Stimulated activated CD4-positive, alpha-beta T cell treated with anti-CD3 and anti-CD28 coated beads, TNF-alpha, amount 100 ng/mL, for 1 hour (primary cell): ENCODE measurements around the gene F10.
"Not testable (repeated sequence)": the region's sequence is repeated elsewhere in the genome, so short reads cannot be mapped to it uniquely, and the experiment has no call there.

Experiments
- DNase-seq, 3 donors: peaks; one replicate each; pipeline ENCODE4 v3.0.0-alpha.2; 2020; ENCODE audit warnings: low read depth in 3 of 3, low spot score in 1 of 3

F10 gene

DNA sequence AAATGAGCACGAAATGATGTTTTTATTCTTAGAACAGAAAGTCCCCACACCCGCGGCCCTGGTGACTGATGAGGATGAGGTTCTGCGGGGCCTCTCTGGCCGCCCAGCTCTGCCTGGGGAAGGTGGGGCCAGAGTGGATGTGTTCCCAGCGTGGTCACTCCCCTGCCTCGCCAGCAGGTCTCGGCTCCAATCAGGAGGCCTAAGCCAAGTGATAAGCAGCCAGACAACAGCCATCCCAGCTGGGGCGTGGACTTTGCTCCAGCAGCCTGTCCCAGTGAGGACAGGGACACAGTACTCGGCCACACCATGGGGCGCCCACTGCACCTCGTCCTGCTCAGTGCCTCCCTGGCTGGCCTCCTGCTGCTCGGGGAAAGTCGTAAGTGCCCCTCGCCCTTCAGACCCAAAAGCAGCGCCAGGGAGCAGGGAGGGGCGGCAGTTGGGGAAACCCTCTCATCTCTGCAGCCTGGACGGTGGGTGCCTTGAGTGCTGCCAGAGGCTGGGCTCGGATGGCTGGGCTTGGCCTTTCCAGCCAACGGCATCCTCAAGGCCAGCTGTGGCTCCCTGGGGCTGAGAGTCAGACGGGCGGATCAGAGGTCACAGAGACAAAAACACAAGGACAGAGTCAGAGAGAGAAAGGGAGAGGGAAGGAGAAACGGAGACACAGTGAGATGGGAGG, at the start of gene F10:
Gene F10, plus strand, starts transcription at position 250 of the 676 bp plus-strand sequence. Its CDS starts 57 bp downstream, at position 307.
- no peak for DNase-seq

DNA sequence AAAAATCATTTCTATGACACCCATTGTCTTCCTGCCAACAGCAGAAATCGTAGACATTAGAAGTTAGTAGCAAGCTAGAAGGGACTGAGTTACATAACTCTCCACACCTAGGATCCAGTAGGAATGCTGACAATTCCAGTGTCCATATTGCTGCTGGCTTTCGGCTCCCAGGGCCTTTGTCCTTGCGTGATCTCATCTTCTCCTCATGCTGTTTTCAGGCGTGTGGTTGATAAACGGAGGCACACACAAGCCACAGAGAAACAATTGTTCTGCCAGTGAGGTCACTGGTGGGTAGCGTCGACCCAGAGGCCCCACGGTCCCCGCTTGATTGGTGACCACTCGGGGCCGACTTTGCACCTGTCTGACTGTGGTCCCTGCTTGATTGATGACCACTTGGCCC, 48.7 kb upstream of the F10 start:
- DNase-seq = no peak

DNA sequence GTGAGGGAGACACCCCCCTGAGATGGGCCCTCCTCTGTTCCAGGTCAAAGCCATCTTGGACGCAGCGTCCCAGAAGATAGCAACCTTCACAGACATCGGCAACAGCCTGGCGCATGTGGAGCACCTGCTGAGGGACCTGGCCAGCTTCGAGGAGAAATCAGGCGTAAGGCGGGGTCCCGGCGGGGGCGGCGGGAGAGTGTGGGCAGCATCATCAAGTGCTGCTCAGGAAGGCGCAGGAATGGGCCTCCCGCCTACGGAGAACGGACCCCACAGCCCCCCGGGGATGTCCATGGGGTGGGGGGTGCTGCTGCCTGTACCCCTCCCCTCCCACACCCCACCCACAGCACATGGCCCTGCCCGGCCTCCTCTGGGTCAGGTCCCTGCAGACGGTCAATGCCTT, 48.2 kb upstream of the F10 start:
- no peak for DNase-seq

DNA sequence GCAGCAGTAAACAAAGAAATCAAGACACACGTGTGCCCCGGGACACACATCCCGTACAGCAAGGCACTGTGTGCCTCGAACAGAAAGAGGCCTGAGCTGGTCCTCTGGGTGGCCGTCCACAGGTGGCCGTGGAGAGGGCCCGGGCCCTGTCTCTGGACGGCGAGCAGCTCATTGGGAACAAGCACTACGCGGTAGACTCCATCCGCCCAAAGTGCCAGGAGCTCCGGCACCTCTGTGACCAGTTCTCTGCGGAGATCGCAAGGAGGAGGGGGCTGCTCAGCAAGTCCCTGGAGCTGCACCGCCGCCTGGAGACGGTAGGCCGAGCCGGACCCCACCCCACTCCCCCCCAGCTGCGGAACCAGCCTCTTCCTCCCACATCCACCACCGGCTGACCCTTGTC, 47.7 kb upstream of the F10 start:
- DNase-seq = no peak

DNA sequence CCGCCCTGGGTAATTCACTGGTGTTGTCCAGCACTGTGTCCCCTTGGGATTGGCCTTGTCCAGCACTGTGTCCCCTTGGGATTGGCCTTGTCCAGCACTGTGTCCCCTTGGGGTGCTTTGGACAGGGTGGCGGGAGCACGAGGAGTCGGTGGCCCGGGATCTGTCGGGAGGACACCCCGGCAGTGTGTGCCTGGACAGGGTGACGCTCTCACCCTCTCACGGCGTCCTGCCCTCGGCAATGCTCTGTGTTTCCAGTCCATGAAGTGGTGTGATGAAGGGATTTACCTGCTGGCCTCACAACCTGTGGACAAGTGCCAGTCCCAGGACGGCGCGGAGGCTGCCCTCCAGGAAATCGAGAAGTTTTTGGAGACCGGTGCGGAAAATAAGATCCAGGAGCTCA, 46.9 kb upstream of the F10 start:
- no peak for DNase-seq

DNA sequence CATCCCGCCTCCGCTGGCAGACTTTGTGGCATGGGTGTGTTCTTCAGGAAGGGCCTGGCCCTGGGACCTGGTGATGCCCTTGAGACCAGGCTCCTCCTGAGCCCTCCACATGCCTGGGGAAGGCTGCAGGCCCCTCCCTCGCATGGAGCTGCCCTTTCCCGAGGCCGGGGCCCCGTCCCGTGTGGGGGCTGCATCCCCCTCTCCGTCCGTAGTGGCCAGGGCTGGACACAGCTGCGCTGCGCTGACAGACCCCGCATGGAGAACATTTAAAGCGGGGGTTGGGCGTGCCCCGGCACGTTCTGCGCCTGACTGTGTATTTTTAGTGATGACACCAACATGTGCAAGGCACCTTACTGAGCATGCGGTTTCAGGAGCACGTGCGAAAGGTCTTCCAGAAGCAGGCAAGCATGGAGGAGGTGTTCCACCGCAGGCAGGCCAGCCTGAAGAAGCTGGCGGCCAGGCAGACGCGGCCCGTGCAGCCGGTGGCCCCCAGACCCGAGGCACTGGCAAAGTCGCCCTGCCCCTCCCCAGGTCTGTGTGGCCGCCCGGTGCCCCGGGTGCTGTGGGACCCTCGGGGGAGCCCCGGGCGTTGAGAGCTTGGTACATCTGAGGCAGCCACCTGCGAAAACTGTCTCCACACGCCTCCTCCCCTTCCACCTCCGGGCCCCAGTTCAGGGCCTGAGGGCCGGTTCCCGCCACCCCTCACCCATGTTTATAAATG, 45.8 kb upstream of the F10 start:
- DNase-seq = no peak

DNA sequence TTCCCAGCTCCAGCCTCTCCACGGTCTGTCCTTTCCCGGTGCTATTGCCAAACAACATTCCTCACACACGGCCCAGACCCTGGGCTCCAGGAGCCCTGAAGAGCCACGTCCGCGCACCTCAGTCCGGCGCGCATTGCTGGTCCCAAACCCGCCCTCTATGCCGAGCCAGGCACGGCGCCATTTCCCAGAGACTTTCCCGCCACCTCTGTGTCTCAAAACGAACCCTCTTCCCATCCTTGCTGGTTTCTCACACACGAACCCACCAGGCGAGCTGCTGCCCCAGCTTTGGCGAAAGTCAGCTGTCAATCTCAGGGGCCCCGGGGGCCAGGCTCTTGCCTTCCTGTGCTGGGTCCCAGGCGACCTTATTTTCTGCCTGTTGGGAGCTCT, 45.0 kb upstream of the F10 start:
- DNase-seq = no peak

DNA sequence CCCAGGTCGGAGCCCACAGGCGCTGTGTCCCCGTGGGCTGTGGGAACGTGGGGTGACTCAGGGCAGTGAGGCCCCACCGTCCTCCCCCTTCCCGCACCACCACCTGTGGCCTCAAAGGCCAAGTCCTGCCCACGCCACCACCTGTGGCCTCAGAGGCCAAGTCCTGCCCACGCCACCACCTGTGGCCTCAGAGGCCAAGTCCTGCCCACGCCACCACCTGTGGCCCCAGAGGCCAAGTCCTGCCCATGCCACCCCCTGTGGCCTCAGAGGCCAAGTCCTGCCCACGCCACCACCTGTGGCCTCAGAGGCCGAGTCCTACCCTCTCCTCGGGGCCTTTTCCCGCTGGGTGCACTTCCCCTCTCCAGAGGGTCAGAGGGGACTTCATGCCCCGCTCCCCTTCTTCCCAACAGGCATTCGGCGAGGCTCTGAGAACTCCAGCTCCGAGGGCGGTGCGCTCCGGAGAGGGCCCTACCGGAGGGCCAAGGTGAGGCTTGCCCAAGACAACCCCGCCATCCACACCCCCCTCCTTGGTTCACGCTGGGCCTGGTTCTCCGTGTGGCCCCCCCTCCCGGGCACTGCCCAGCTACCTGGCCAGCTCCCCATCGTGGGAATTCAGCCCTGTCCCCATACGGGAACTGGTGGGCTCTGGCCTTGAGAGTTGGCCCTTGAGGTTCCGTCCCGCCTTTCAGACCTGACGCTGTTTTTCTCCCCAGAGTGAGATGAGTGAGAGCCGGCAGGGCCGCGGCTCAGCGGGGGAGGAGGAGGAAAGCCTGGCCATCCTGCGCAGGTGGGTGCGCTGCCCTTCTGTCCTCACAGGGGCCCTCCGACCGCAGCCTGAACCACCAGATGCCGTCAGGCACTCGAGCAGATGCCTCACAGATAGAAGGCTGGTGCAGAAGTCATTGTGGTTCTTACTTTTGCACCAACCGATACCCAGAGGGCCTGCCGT, 44.4 kb upstream of the F10 start:
- DNase-seq = no peak

DNA sequence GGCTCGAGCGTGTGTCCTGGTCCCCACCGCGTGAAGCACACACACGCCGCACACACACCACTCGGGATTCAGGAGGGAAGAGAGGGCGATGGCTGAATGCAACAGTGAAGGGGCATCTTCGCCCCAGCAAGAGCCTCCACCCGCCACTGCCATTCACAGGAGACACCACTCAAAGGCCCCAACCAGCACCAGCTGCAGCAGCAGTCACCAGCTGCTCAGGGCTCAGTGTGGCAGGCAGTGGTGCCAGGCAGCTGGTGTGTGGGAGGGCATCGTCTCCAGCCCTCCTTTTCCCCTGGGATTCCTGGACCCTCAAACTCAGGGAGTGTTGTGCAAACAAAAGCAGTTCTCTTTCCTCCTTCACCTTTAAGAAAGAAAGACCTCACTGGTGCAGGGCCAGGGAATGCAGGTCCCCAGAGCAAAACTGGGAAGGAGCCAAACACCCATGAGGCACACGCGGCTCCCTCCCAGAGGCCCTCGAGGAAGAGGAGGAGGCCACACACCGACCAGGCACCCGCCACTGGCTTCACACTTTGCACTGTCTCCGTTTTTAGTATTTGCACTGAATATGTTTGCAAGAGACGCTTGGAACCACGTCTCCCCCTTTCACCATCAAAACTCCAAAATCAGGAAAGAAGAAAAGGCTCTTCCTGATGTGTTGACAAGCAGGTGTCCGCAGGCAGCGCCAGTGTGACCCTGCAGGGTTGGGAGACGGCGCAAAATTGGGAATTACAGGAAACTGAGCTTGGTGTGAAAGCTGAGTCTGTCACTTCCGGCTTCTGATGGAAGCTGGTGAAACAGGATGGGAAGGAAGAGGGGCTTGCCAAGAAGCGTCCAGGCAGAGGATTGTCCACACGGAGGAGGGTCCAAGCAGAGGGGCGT, 43.5 kb upstream of the F10 start:
- no peak for DNase-seq

DNA sequence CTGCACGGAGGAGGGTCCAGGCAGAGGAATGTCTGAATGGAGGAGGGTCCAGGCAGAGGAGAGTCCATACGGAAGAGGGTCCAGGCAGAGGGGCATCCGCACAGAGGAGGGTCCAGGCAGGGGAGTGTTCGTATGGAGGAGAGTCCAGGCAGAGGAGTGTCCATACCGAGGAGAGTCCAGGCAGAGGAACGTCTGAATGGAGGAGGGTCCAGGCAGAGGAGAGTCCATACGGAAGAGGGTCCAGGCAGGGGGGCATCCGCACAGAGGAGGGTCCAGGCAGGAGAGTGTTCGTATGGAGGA, 42.9 kb upstream of the F10 start:
- not testable (repeated sequence) for DNase-seq

DNA sequence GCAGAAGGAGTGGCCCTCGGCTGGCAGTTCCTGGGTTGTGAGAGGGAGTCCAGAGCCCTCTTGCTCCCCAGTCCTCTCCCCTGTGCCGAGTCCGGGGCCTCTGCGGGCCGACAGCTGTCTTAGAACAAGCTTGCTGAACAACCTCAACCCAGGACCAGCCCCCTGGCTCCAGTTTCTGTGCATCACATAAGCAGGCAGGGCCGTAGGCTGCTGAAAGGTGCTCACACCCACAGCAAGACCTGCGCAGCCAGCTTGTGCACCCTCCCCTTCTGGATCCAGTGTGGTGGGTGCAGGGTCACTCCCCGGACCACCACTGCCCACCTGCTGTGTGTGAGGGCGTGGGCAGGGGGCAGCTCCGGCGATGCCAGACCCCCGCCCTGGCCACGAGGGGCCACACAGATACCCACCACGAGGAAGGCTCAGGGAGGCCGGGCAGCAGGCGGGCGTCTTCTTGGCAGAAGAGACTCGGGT, 42.2 kb upstream of the F10 start:
- DNase-seq = no peak

DNA sequence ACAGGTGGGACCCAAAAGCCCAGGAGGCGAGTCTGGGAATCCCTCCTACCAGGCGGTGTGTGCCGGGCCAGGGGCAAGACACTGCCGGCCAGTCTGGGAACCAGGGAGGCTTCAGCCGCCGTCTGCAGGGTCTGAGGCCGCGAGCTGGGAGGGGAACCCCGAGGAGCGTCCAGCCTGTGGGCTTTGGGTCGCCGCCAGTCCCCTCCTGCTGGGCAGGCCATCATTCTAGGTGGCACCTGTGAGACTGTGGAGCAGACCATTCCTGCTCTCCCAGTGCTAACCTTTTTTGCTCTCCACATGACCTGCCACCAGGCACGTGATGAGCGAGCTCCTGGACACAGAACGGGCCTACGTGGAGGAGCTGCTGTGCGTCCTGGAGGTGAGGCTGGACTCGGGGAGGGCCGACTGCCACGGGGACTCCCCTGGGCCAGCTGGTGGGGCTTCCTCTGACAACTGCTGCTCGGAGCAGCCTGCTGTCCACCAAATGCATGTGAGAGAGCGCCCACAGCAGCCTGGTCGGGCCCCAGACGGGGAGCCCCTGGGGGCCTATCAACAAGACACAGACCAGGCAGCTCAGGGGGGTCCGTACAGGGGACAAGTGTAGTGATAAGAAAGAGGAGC, 41.6 kb upstream of the F10 start:
- DNase-seq = no peak

DNA sequence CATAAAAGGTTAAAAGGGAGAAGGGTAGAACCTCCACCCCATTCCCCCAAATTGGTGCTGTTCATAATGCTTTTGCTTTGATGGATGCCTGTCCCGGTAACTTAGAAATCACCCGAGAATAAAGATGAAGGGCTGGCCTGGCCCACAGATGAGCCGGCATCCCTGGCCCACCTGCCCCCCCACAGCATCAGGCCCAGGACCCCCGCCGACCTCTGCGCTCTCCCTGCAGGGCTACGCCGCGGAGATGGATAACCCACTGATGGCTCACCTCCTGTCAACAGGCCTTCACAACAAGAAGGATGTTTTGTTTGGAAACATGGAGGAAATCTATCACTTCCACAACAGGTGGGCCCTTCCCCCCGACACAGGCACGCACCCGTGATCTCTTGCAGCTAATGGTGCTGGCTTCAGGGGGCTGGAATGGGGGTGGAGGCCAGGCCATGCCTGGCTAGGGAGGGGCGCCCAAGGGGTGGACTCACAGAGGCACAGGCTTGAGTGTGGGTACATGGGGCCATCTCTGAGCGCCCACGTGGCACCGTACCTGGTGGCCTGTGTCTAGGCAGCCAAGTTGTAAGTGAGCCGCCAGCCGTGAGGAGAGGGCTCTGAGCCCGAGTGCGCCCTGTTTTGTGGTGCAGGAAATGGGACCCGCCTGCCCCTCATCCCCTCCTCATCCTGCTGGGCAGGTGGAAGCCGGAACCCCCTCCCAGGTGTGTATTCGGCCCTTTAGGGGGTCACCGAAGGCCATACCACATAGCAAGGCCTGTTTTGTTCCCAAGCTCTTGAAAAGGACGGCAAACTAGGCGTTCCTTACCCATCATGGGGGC, 40.2 kb upstream of the F10 start:
- no peak for DNase-seq

DNA sequence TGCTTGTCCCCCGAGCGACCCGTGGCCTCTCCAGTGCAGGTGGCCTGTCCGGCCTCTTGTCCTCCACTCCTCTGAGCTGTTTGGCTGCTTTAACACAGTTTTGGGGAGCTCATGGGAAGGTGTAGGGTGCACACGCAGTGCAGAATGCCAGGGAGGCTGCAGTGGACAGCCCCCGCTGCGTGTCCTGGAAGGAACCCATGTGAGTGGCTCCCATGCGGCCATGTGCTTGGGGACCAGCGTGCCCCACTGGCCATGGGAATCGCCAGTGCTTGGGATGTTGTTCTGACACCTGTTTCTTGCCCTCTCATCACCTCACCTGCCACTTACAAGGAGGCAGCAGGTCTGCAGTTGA, 39.6 kb upstream of the F10 start:
- no peak for DNase-seq

DNA sequence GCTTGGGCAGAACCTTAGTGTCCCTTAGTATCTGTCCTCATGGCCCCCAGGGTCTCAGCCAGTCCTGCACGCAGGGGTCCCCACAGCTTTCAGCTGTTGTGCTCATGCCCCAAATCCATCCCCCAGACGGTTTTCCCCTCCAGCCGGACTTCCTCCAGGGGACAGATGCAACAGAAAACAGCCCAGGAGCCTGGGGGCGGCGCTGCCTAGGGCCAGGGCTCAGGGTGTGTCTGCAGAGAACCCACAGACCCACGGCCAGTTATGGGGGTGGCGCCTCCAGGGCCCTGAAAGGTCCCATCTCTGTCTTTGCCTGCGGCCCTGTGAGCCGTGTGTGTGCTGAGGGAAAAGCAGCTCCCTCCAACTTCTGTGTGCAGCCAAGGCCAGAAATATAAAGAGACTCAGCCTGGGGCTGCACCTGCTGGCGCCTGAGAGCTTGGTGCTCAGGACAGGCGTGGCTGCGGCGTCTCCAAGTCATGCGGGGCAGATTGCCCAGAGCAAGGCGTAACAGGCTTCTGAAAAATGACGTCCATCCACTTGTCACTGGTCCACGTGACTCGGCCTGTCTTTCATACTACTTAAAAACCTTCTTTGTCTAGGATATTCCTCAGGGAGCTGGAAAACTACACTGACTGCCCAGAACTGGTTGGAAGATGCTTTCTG, 39.1 kb upstream of the F10 start:
- no peak for DNase-seq

DNA sequence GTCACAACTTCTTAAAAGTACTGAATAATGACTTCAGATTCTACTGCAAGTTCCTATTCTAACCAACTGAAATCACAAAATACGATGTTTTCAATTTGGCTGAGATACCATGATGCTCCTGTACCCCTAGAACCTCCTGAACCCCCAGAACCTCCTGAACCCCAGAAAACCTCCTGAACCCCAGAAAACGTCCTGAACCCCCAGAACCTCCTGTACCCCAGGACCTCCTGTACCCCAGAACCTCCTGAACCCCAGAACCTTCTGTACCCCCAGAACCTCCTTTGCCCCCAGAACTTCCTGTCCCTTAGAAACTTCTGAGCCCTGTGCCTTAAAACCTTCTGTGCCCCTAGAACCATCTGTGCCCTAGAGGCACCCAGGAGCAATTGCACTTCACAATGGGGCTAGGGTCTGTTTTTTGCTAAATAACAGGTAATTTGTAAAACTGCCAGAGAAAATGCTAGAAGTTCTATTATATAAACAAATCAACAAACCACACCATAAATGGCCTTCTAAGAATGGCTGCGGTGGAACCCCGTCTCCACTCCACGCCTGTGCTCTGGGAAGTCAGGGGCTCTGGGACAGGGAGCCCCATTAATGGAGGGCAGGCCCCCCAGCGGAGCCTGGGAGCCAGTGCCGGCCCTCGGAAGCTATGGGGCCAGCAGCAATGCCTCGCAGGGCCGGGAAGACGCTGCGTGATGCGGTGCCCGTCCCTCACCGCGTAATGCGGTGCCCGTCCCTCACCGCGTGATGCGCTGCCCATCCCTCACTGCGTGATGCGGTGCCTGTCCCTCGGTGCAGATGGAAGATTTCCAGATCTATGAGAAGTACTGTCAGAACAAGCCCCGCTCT, 38.3 kb upstream of the F10 start:
- DNase-seq = no peak

DNA sequence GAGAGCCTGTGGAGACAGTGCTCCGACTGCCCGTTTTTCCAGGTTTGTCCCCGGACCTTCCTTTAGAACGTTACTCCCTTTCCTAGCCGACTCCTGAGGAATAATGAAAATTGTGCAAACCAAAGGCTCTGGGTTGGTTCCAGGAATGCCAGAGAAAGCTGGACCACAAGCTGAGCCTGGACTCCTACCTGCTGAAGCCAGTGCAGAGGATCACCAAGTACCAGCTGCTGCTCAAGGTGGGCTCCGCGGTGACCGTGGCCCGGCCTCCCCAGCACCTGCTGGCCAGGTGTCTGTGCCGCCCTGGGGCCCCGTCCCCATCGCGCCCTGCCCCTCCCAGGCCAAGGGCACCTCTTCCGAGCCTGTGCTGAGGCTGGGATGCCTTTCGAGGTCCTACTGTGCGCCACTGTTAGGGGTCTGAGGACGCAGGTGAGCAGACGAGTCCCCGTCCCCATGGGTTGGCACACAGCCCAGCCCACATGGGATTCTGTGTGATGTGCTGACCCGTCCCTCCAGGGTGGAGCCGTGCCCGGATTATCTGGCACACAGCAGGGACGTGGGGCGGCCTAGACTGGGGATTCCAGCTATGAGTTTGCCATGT, 37.6 kb upstream of the F10 start:
- no peak for DNase-seq
